AG09309 (cell line): Measurements from ENCODE around the gene DUSP2.

Experiments used
- DNase-seq: peaks from one replicate; pipeline ENCODE4 v3.0.0-alpha.2; 2010; ENCODE audit warnings: low read depth
- H3K4me3 ChIP-seq: 2 replicates; pipeline ENCODE4 v1.5.1; 2011; ENCODE audit warnings: mild to moderate bottlenecking, low read depth, low read length, moderate library complexity; ENCODE audit not compliant: control insufficient read depth
- CTCF ChIP-seq: IDR thresholded peaks from 2 replicates; pipeline ENCODE4 v1.5.1; 2011; ENCODE audit warnings: mild to moderate bottlenecking, low read depth, low read length, inconsistent platforms; ENCODE audit not compliant: insufficient read depth, control insufficient read depth; ENCODE audit errors: missing control alignments

DUSP2 gene

GRCh38 chr2:96157649-96158553 lies 12.7 kb upstream of the DUSP2 start:
- no peak for DNase-seq
- no peak for TF ChIP-seq CTCF
- no peak overlapping the region for H3K4me3 ChIP-seq

DNA sequence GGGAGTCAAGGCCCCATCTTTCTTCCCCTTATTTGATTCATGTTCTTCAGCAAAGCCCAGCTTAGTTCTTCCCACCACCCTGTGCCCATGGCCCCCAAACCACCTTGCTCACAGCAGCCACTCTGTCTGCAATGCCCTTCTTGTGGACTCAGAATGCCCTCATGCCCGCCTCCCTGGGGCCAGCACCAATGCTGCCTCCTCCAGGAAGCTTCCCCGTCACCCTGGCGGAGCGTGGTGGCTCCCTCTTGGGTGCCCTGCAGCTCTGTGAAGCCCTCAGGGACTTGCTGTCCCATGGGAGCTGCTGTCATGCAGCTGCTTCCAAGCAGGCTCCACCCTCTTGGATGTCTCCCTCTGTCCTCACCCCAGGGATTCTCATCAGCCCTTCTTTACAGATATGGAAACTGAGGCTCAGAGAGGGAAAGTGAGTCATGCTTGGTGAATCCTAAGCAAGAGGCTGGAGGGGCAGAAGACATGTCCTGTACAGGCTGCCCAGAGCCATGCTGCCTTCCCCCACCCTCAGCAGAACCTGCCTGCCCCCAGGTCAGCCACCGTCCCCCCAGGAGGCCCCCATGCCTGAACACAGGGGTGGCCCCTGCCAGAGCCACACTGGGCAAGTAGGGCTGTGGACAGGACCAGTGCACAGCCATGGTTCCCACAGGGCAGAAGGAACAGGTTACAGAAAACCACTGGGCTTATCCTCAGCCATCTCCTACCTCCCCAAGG lies 11.8 kb upstream of the DUSP2 start:
- TF ChIP-seq CTCF: no peak
- no peak for DNase-seq
- H3K4me3 ChIP-seq: no peak overlapping the region

- DNase-seq: no peak
- no peak for TF ChIP-seq CTCF
- H3K4me3 ChIP-seq: no peak overlapping the region
Measured at GRCh38 chr2:96156011-96156820, 11.0 kb upstream of the DUSP2 start.

DNA sequence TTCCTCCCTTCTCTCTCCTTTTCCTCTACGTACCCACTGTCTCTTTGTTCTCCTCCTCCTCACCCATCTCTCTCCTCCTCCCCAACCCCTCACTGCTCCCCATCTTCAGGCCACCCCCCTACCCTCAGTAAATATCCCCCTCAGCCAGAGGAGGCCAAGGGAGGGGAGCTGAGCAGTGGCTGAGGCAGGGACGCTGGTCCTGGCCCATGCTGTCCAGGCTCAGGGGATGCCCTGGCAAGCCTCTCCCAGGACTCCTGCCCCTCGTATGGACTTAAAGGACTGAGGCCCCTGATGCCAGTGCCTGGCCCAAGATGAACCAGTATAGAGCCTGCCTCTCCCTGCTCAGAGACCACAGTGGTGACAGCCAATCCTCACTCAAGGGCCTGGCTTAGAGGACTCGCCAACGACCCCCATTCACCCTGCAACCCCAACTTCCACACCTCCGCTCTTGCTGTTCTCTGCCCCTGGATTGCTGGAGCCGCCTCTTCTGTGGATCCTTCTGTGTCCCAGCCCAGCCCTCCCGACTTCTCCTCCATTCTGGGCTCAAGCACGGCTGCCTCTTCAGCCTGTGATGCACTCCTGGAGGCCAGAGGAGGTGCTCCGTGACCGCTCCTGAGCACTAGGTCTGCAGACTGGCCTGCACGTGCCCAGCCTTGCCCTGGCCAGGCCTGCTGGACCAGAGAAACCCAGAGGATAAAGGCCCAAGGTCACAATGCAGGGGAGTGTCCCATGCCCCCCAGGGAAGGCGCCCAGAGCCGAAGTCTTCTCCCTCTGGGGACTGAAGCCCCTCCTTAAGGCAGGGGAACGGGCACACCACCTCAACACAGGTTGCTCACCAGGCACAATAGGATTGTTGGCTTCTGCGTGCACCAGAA lies 9.5 kb upstream of the DUSP2 start:
- no peak for DNase-seq
- TF ChIP-seq CTCF: no peak
- no peak overlapping the region for H3K4me3 ChIP-seq

GRCh38 chr2:96153991-96154431 lies 8.8 kb upstream of the DUSP2 start:
- TF ChIP-seq CTCF: no peak
- DNase-seq: no peak

More at GRCh38 chr2:96153991-96154431, 8.8 kb upstream of the DUSP2 start:
- no peak overlapping the region for H3K4me3 ChIP-seq
